Esophagus muscularis mucosa (tissue), 4 donors: ENCODE measurements around the gene RTRAF. TPM values are rescaled to one million over a fixed set of nuclear protein-coding genes. Genes with fewer than 3 reads are reported as not detected.
A peak's percentile ranks its signal among the peaks of the same experiment; 100 is the strongest.

Source experiments
- DNase-seq: peaks from one replicate; pipeline ENCODE4 v3.0.0-alpha.2; 2017; ENCODE audit errors: extremely low spot score
- H3K27ac ChIP-seq, 4 donors: fragments of 200-600 bp; sonication (generic); replicated peaks in 1 of 4; 1 replicate in 3 of 4; 2 replicates in 1 of 4; pipeline ENCODE4 v1.5.1; 2016 to 2019; ENCODE audit warnings: mild to moderate bottlenecking in 1 of 4
- H3K27me3 ChIP-seq, 4 donors: fragments of 200-600 bp; sonication (generic); one replicate each; pipeline versions ENCODE4 v1.5.1 to v1.6.0; 2016 to 2019
- H3K36me3 ChIP-seq, 4 donors: fragments of 200-600 bp; sonication (generic); one replicate each; pipeline ENCODE4 v1.5.1; 2016 to 2019
- H3K4me1 ChIP-seq, 4 donors: fragments of 200-600 bp; sonication (generic); one replicate each; pipeline ENCODE4 v1.5.1; 2016 to 2019
- H3K4me3 ChIP-seq, 4 donors: fragments of 200-600 bp; sonication (generic); 1 replicate in 2 of 4; 2 replicates in 2 of 4; pipeline ENCODE4 v1.5.1; 2016 to 2019; ENCODE audit warnings: mild to moderate bottlenecking in 4 of 4, moderate library complexity in 1 of 4
- H3K9me3 ChIP-seq, 4 donors: fragments of 200-600 bp; sonication (generic); 1 replicate in 3 of 4; 2 replicates in 1 of 4; pipeline ENCODE4 v1.5.1; 2016 to 2019
- CTCF ChIP-seq, 3 experiments: fragments of 200-600 bp in 2 of 3; fragments of 450-650 bp in 1 of 3; sonication (generic) in 2 of 3; IDR thresholded peaks; one replicate each; pipeline ENCODE4 v1.5.1; 2017 to 2019; ENCODE audit warnings: antibody characterized with exemption in 3 of 3, mild to moderate bottlenecking in 2 of 3, moderate library complexity in 1 of 3
- EP300 ChIP-seq: sonication (generic); formaldehyde crosslinking; IDR thresholded peaks from one replicate; pipeline ENCODE4 v1.6.1; 2017; ENCODE audit warnings: antibody characterized with exemption
- POLR2A ChIP-seq: fragments of 450-650 bp; IDR thresholded peaks from one replicate; pipeline ENCODE4 v1.6.1; 2017; ENCODE audit warnings: antibody characterized with exemption, moderate library complexity, mild to moderate bottlenecking, low read depth
- POLR2AphosphoS5 ChIP-seq, 2 donors: sonication (generic); formaldehyde crosslinking; IDR thresholded peaks; one replicate each; pipeline ENCODE4 v1.6.1; 2017; ENCODE audit warnings: antibody characterized with exemption in 2 of 2
- WGBS: methylation state at CpG from one replicate; pipeline ENCODE4 v1.1.5; 2018; 5-methylcytosine and 5-hydroxymethylcytosine counted together
- intact Hi-C: fragments of 100-400 bp; cut with DNase I; formaldehyde crosslinking; loops from one replicate; pipeline ENCODE4 v1.15.1; 2023
- total RNA-seq, 4 donors: library from RNA; depleted of rRNA; stranded (reverse); fragments of >200 nt; gene quantifications; one replicate each; pipeline versions ENCODE4 v1.1.0 to v1.2.1, GENCODE V29; 2016

The RTRAF gene
- total RNA-seq, 4 donors from 2014 or later, result 66.4 to 122 (median 70.1) TPM

DNA sequence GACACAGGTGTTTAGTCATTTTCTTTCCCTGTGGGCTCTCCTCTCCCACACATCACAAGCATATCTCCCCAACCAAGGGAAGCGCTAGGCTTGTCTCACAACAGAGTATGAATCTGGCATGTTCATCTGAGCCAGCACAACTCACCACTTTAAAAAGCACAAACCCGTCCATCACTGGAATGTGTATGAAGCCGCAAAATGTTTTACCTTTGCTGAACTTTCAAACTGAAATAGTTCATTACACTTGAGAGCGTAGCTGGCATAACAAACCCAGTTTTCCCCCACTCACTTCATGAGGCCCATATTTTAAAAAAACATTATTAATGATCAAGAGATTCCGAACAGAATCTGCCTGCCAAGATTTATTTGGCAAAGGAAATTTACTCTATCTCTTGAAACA is 63.7 kb downstream of the RTRAF start:
- Histone ChIP-seq H3K4me3 (peak overlapping the region in 1 of 4 donors; percentile 17), H3K27me3 (no peaks in the 10 kb centered on the region), H3K36me3 (peaks cover 0 to 13% (median 3%) of the 10 kb centered on the region in 4 donors), H3K27ac (peak overlapping the region; percentile 82 to 92 (median 84)), H3K9me3 (no peaks in the 10 kb centered on the region), H3K4me1 (peaks cover 69 to 82% (median 75%) of the 10 kb centered on the region in 4 donors)
- 60% methylated on average over 5 of the region's 5 CpGs for WGBS
- intact Hi-C loops, result no loop called here
- DNase-seq, result no peak
- TF ChIP-seq CTCF (IDR thresholded peaks at IDR 0.05), result no peak
- peak in 1 of 2 donors; percentile 23 for TF ChIP-seq POLR2AphosphoS5 (IDR thresholded peaks at IDR 0.05)
- no peak for TF ChIP-seq EP300

- H3K4me3 ChIP-seq, result no peak overlapping the region
- TF ChIP-seq EP300, result no peak
- TF ChIP-seq POLR2AphosphoS5 (IDR thresholded peaks at IDR 0.05), result no peak
- TF ChIP-seq POLR2A, result no peak
- TF ChIP-seq CTCF (IDR thresholded peaks at IDR 0.05), result no peak
- no peaks in the 10 kb centered on the region for H3K27me3 ChIP-seq
- H3K9me3 ChIP-seq, result no peaks in the 10 kb centered on the region
- H3K27ac ChIP-seq, result peak overlapping the region; percentile 82 to 92 (median 84)
- peaks cover 0 to 25% (median 5%) of the 10 kb centered on the region in 4 donors for H3K36me3 ChIP-seq
- intact Hi-C loops, result no loop called here
- WGBS, result 35% methylated on average over 1 of the region's 1 CpG
- no peak for DNase-seq
- H3K4me1 ChIP-seq, result peaks cover 68 to 81% (median 72%) of the 10 kb centered on the region in 4 donors
Measured at GRCh38 chr14:52054678-52055077, 65.3 kb downstream of the RTRAF start.

GRCh38 chr14:52055167-52055566 is 65.8 kb downstream of the RTRAF start:
- H3K27ac ChIP-seq, result peak overlapping the region in 2 of 4 donors; percentile 82 to 92
- peaks cover 68 to 81% (median 72%) of the 10 kb centered on the region in 4 donors for H3K4me1 ChIP-seq
- 70% methylated on average over 2 of the region's 2 CpGs for WGBS
- H3K27me3 ChIP-seq, result no peaks in the 10 kb centered on the region
- peaks cover 0 to 25% (median 5%) of the 10 kb centered on the region in 4 donors for H3K36me3 ChIP-seq
- no peaks in the 10 kb centered on the region for H3K9me3 ChIP-seq
- H3K4me3 ChIP-seq, result no peak overlapping the region
- intact Hi-C loops, result no loop called here
- no peak for DNase-seq
- TF ChIP-seq EP300 (no peak), POLR2A (no peak), CTCF (IDR thresholded peaks at IDR 0.05) (no peak), POLR2AphosphoS5 (IDR thresholded peaks at IDR 0.05) (no peak)

DNA sequence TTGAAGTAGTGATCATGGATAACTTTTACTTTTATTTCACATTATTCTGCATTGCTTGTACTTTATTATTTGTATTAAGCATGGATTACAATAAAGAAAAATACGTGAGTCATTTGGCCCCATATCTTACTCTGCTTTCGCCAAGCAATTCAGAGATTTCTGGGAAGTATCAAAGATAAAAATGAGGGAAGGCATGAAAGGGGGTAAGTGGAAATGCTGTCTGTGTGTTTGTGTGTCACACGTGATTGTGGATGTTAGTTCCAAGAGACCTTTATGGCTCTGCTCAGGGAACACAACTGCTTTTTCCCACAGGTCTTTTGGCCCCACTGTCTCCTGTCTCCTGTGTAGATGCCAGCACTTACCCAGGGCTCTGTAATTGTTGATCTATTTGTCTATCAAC is 69.0 kb downstream of the RTRAF start:
- no peak for DNase-seq
- TF ChIP-seq EP300 (no peak), POLR2AphosphoS5 (IDR thresholded peaks at IDR 0.05) (no peak), POLR2A (no peak), CTCF (IDR thresholded peaks at IDR 0.05) (no peak)
- Histone ChIP-seq H3K36me3 (peaks cover 0 to 21% (median 5%) of the 10 kb centered on the region in 4 donors), H3K4me1 (peaks cover 67 to 81% (median 71%) of the 10 kb centered on the region in 4 donors), H3K9me3 (no peaks in the 10 kb centered on the region), H3K4me3 (no peak overlapping the region), H3K27ac (peak overlapping the region in 2 of 4 donors; percentile 69 to 72), H3K27me3 (no peaks in the 10 kb centered on the region)
- WGBS, result 88% methylated on average over 3 of the region's 3 CpGs
- intact Hi-C loops, result no loop called here

DNA sequence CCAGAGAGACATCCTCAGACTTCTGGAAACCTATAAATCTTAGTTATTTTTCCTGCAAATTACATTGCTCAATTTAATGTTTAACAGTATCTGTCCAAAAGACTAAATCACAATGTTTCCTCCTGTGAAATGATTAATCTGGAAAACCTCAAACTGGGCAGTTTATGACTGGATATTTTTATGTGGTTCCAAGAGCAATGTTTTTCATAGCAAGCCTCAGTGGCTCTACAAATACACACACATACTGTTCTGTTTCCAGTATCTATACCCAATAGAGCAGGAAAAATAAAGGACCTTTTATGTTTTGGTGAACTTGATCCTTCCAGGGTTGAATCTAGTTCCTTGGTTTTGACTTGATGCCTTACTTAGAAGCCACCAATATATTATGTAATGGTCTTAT is 70.3 kb downstream of the RTRAF start:
- H3K36me3 ChIP-seq, result peaks cover 0 to 16% (median 2%) of the 10 kb centered on the region in 4 donors
- H3K27me3 ChIP-seq, result no peaks in the 10 kb centered on the region
- H3K4me1 ChIP-seq, result peaks cover 61 to 81% (median 70%) of the 10 kb centered on the region in 4 donors
- TF ChIP-seq CTCF (IDR thresholded peaks at IDR 0.05) (no peak), POLR2AphosphoS5 (IDR thresholded peaks at IDR 0.05) (no peak), POLR2A (no peak), EP300 (no peak)
- H3K27ac ChIP-seq, result peak overlapping the region; percentile 64 to 72 (median 69)
- H3K4me3 ChIP-seq, result no peak overlapping the region
- DNase-seq, result no peak
- no peaks in the 10 kb centered on the region for H3K9me3 ChIP-seq
- intact Hi-C loops, result no loop called here
